ENCODE results near the gene FNTB. TPM values are rescaled to one million over a fixed set of nuclear protein-coding genes. Genes with fewer than 3 reads are reported as not detected.

The FNTB gene
- total RNA-seq, 1 experiment from 2014 or later = 20.7 TPM

GRCh38 chr14:65072937-65073336 is 86.2 kb downstream of the FNTB start:
- H3K79me1 ChIP-seq (ENCODE audit: insufficient read depth, low read depth, low read length, poor library complexity, severe bottlenecking) = no peaks in the 10 kb centered on the region
- no peak overlapping the region for H3K18ac ChIP-seq (ENCODE audit: insufficient read length, low read depth, low read length)
- H3K14ac ChIP-seq (ENCODE audit: insufficient read depth, low read length) = no peak overlapping the region
- H3K4me3 Mint-ChIP-seq = no peak overlapping the region
- H3K4me1 ChIP-seq (ENCODE audit: insufficient read depth, low read length) = no peaks in the 10 kb centered on the region
- H3K79me2 ChIP-seq (ENCODE audit: insufficient read depth, low read length) = no peaks in the 10 kb centered on the region; the same call in 1 of the 2 replicates
- H3K4me1 Mint-ChIP-seq = peaks cover 4 to 8% of the 10 kb centered on the region in 2 experiments; a peak in 3 of 4 replicates
- no peaks in the 10 kb centered on the region for H4K20me1 ChIP-seq (ENCODE audit: control insufficient read depth, insufficient read depth, insufficient read length)
- peaks cover 7 to 36% (median 20%) of the 10 kb centered on the region in 3 experiments; a peak in 6 of 7 replicates for H3K36me3 Mint-ChIP-seq (ENCODE audit: insufficient read depth in 1 of 3, low read depth in 3 of 3)
- DNase-seq = no peak
- WGBS (ENCODE audit: extremely low coverage, insufficient read length, low lambda C conversion rate) = no CpG with 5 or more reads among the region's 1 CpG
- H3K23me2 ChIP-seq (ENCODE audit: insufficient read length, low read depth, low read length, poor library complexity, severe bottlenecking) = no peaks in the 10 kb centered on the region
- no peak overlapping the region for H2BK20ac ChIP-seq (ENCODE audit: low read depth, low read length, poor library complexity, severe bottlenecking)
- no peak overlapping the region for H3T11ph ChIP-seq (ENCODE audit: low read length)
- no peak overlapping the region for H3K4me2 ChIP-seq (ENCODE audit: insufficient read depth, insufficient read length, low read length)
- H3K27me3 ChIP-seq (ENCODE audit: insufficient read depth, low read length) = no peaks in the 10 kb centered on the region
- no peaks in the 10 kb centered on the region for H3K9me3 Mint-ChIP-seq
- no peak overlapping the region for H2BK15ac ChIP-seq (ENCODE audit: low read depth, low read length)
- H3K56ac ChIP-seq (ENCODE audit: insufficient read length, low read depth, low read length) = no peak overlapping the region
- no peak for TF ChIP-seq CTCF (conservative IDR thresholded peaks at IDR 0.05)
- H3K9ac ChIP-seq (ENCODE audit: extremely low read depth, insufficient read length, low read length) = no peak overlapping the region
- H2BK5ac ChIP-seq (ENCODE audit: insufficient read length, low read length) = no peak overlapping the region
- H3K4ac ChIP-seq (ENCODE audit: low read depth, low read length) = no peak overlapping the region
- no peak overlapping the region for H2AK5ac ChIP-seq (ENCODE audit: insufficient read length, low read length)
- H4K91ac ChIP-seq (ENCODE audit: insufficient read length, low read depth, low read length) = no peak overlapping the region
- H4K5ac ChIP-seq (ENCODE audit: insufficient read length, low read depth, low read length) = no peak overlapping the region
- no peaks in the 10 kb centered on the region; the same call in 1 of the 2 replicates for H3K27me3 Mint-ChIP-seq (ENCODE audit: low read depth)
- H2BK12ac ChIP-seq (ENCODE audit: insufficient read length, low read depth, low read length) = no peak overlapping the region
- H3K27ac Mint-ChIP-seq = peak overlapping the region in 1 of 3 experiments; percentile 57; a peak in 2 of 7 replicates
- H3K27ac ChIP-seq (ENCODE audit: insufficient read length, low read depth, low read length) = no peak overlapping the region
- H4K8ac ChIP-seq (replicated peaks; ENCODE audit: insufficient read length, low read depth, low read length) = no peak overlapping the region
- no peak overlapping the region for H3K23ac ChIP-seq (ENCODE audit: insufficient read length, low read depth, low read length)
- H2AFZ ChIP-seq (ENCODE audit: low read length) = no peak overlapping the region
- no peak overlapping the region for H2BK120ac ChIP-seq (ENCODE audit: low read depth, low read length, poor library complexity, severe bottlenecking)
- H3K9me3 ChIP-seq (ENCODE audit: control insufficient read depth, low read depth, low read length) = no peaks in the 10 kb centered on the region

All from H9 (cell line).